Naive thymus-derived CD8-positive, alpha-beta T cell (primary cell): ENCODE measurements around the gene TRMT1. TPM values are rescaled to one million over a fixed set of nuclear protein-coding genes. Genes with fewer than 3 reads are reported as not detected.

Experiments used
- ATAC-seq, 2 donors: fragments of 150-1000 bp; cut with Tn5 transposase in 1 of 2; sonication (Bioruptor Pico), chemical (Tn5 transposase) in 1 of 2; 1 replicate in 1 of 2; 2 replicates in 1 of 2; pipeline ENCODE4 v1.10.0; 2021; ENCODE audit warnings: mild to moderate bottlenecking in 2 of 2, moderate library complexity in 2 of 2
- POLR2A ChIA-PET: fragments of 350-600 bp; sonication (Branson Sonifier 250); formaldehyde crosslinking; loops from one replicate; lab custom pipeline; 2021; ENCODE audit warnings: antibody characterized with exemption; lab: Charles Lee
- DNase-seq, 10 donors: peaks; one replicate each; pipeline versions ENCODE4 v3.0.0 to v3.0.0-alpha.2; 2020 to 2022
- H3K27ac Mint-ChIP-seq, 10 donors: one replicate each; pipeline ENCODE4 v1.8.0; 2020 to 2022; ENCODE audit warnings: mild to moderate bottlenecking in 10 of 10, mixed read lengths in 10 of 10, moderate library complexity in 4 of 10, inconsistent platforms in 1 of 10
- H3K27me3 Mint-ChIP-seq, 5 donors: one replicate each; pipeline ENCODE4 v1.8.0; 2021 to 2022; ENCODE audit warnings: mixed read lengths in 5 of 5
- H3K36me3 Mint-ChIP-seq, 3 donors: one replicate each; pipeline ENCODE4 v1.8.0; 2020 to 2022; ENCODE audit warnings: mixed read lengths in 3 of 3, mild to moderate bottlenecking in 2 of 3, inconsistent platforms in 1 of 3
- H3K4me1 Mint-ChIP-seq, 4 donors: one replicate each; pipeline ENCODE4 v1.8.0; 2021 to 2022; ENCODE audit warnings: mixed read lengths in 4 of 4
- H3K4me3 Mint-ChIP-seq, 10 donors: one replicate each; pipeline ENCODE4 v1.8.0; 2020 to 2022; ENCODE audit warnings: mild to moderate bottlenecking in 10 of 10, mixed read lengths in 10 of 10, moderate library complexity in 6 of 10, inconsistent platforms in 1 of 10
- H3K9me3 Mint-ChIP-seq, 9 donors: one replicate each; pipeline ENCODE4 v1.8.0; 2020 to 2022; ENCODE audit warnings: mixed read lengths in 9 of 9, mild to moderate bottlenecking in 3 of 9, inconsistent platforms in 1 of 9, moderate library complexity in 1 of 9
- polyA plus RNA-seq, 3 donors: library from polyadenylated mRNA; unstranded; fragments of 300-500 nt; fragmentation: Illumina TruSeq; gene quantifications; one replicate each; pipeline ENCODE4 v1.2.3, GENCODE V29; 2021
- total RNA-seq, 8 experiments: library from RNA in 2 of 8; stranded (reverse) in 2 of 8; gene quantifications; one replicate each; pipeline ENCODE4 v1.2.3 and lab custom pipeline; 2021 to 2026

The TRMT1 gene
- total and polyA plus RNA-seq, 5 experiments from 2014 or later: 26.1 to 103 (median 35.1) TPM

DNA sequence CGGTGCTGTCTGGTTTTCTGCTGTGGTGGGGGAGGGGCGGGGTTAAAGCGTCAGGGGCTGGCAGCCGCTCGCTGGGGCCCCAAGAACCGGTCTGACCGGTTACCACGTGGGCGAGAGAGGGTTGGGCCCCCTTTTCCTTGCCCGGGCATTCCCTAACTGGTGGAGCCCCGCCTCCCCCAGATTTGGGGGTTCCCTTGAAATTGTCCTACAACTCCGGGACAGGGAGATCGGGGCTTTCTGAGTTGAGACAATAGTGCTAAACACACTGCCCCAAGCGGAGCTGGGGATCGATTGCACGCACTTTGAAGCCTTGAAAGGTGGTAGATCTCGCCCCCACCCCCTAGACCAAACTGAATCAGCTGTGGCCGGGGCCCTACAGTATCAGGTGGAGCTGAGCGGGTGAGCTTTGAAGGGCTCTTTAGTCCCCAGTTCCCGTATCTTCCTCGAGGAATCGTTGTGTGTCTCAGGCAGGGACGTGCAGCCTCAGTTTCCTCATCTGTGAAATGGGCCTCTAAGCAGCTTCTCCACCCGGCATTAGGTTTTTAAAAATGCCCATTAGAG is 38.5 kb upstream of the TRMT1 start:
- DNase-seq (peak; percentile 64 to 84 (median 76)), ATAC-seq (peak; percentile 10 to 19)
- Mint-ChIP-seq H3K36me3 (peaks cover 11 to 20% (median 19%) of the 10 kb centered on the region in 3 donors), H3K9me3 (peaks cover 0 to 8% (median 0%) of the 10 kb centered on the region in 9 donors), H3K4me1 (peaks cover 35 to 63% (median 45%) of the 10 kb centered on the region in 4 donors), H3K27ac (peak overlapping the region; percentile 95 to 100 (median 98)), H3K4me3 (peak overlapping the region; percentile 93 to 99 (median 98)), H3K27me3 (peaks cover 0 to 3% (median 0%) of the 10 kb centered on the region in 5 donors)
- POLR2A ChIA-PET: interaction anchor here (1.2 to 13.4 kb wide), 10 partner anchors 10 to 1779 kb away, joined by 3 to 918 read pairs (median 6); partner anchors contain the start of gene NACC1

DNA sequence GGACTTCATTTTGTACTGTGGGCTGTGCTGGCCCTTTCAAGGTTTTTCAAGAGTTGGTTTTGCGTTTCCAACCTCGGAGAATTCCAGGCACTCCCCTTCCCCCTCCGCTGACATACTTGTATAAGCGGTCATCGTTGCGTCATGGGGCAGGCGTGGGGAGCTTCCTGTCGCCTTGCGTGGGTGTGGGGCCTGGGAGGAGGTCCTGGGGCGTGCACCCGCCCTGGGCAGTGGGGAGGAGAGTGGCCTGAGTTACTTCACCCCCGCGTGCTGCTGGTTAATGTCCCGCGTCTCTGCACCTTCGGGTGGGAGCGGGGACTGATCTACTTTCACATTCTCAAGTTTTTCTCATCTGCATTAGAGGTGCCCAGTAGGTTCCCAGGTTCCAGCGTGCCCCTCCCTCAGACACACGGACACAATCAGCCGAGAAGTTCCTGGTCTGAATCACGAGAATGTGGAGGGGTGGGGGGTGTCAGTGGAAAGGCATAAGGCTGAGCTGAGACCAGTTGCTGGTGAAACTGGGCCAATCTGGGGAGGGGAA is 37.8 kb upstream of the TRMT1 start:
- H3K4me1 Mint-ChIP-seq: peaks cover 37 to 64% (median 44%) of the 10 kb centered on the region in 4 donors
- no peak for ATAC-seq

DNA sequence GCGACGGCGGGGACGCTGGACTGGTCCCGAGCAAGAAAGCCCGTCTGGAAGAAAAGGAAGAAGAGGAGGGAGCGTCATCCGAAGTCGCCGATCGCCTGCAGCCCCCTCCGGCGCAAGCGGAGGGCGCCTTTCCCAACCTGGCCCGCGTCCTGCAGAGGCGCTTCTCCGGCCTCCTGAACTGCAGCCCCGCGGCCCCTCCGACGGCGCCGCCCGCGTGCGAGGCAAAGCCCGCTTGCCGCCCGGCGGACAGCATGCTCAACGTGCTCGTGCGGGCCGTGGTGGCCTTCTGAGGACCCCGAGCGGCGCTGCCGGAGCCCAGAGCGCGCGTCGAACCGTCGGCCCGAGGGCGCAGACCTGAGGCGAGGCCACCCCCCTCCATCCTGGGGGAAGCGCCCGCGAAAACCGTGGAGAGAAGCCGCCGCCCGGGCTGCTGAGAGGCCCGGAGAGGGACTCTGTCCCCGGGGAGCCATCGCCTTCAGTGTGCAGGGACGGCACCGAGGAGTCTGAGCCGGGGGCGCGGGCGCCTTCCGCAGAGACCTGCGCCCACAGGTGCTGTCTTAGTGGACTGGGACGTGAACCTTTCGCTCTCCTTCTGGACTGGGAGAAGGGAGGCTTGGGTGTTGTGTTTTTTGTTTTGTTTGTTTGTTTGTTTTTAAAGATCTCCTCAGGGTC is 37.2 kb upstream of the TRMT1 start:
- POLR2A ChIA-PET: interaction anchor here (0.5 to 13.4 kb wide), 20 partner anchors 19 to 361 kb away, joined by 3 to 918 read pairs (median 10); partner anchors contain the start of genes GCDH, JUNB, NACC1 and TRMT1
- H3K27me3 Mint-ChIP-seq: peaks cover 0 to 3% (median 0%) of the 10 kb centered on the region in 5 donors
- H3K4me3 Mint-ChIP-seq: peak overlapping the region; percentile 93 to 99 (median 98)
- DNase-seq (peak in 2 of 10 donors; percentile 30 to 34), ATAC-seq (no peak)
- peaks cover 11 to 20% (median 19%) of the 10 kb centered on the region in 3 donors for H3K36me3 Mint-ChIP-seq
- peaks cover 39 to 70% (median 45%) of the 10 kb centered on the region in 4 donors for H3K4me1 Mint-ChIP-seq
- H3K27ac Mint-ChIP-seq: peak overlapping the region; percentile 99 to 100 (median 99)
- H3K9me3 Mint-ChIP-seq: peaks cover 0 to 8% (median 0%) of the 10 kb centered on the region in 9 donors

More for the DNA sequence above, 37.8 kb upstream of the TRMT1 start:
- peaks cover 0 to 3% (median 0%) of the 10 kb centered on the region in 5 donors for H3K27me3 Mint-ChIP-seq
- H3K36me3 Mint-ChIP-seq: peaks cover 11 to 20% (median 19%) of the 10 kb centered on the region in 3 donors
- peak overlapping the region; percentile 95 to 100 (median 98) for H3K27ac Mint-ChIP-seq
- peaks cover 0 to 8% (median 0%) of the 10 kb centered on the region in 9 donors for H3K9me3 Mint-ChIP-seq
- POLR2A ChIA-PET: interaction anchor here (0.5 to 13.4 kb wide), 6 partner anchors 18 to 361 kb away, joined by 3 to 918 read pairs (median 16); partner anchors contain the start of gene NACC1
- peak in 9 of 10 donors; percentile 20 to 71 (median 44) for DNase-seq
- H3K4me3 Mint-ChIP-seq: peak overlapping the region; percentile 93 to 99 (median 98)

DNA sequence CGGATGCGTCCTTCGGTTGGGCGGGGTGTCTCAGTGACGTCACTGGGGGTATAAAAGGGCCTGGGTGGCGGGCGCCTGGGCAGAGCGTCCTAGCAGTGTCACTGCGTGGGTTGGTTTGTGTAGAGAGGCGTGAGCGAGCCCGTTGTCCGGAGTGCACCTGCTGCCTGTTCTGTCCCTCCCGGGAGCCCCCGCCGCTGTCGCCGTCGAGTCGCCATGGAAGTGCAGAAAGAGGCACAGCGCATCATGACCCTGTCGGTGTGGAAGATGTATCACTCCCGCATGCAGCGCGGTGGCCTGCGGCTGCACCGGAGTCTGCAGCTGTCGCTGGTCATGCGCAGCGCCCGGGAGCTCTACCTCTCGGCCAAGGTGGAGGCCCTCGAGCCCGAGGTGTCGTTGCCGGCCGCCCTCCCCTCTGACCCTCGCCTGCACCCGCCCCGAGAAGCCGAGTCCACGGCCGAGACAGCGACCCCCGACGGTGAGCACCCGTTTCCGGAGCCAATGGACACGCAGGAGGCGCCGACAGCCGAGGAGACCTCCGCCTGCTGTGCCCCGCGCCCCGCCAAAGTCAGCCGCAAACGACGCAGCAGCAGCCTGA is 36.5 kb upstream of the TRMT1 start:
- Mint-ChIP-seq H3K36me3 (peaks cover 11 to 20% (median 19%) of the 10 kb centered on the region in 3 donors), H3K4me1 (peaks cover 36 to 69% (median 44%) of the 10 kb centered on the region in 4 donors)
- POLR2A ChIA-PET: interaction anchor here (0.5 to 13.4 kb wide), 27 partner anchors 20 to 361 kb away, joined by 3 to 918 read pairs (median 6); partner anchors contain the start of genes GCDH, JUNB, NACC1 and TRMT1

DNA sequence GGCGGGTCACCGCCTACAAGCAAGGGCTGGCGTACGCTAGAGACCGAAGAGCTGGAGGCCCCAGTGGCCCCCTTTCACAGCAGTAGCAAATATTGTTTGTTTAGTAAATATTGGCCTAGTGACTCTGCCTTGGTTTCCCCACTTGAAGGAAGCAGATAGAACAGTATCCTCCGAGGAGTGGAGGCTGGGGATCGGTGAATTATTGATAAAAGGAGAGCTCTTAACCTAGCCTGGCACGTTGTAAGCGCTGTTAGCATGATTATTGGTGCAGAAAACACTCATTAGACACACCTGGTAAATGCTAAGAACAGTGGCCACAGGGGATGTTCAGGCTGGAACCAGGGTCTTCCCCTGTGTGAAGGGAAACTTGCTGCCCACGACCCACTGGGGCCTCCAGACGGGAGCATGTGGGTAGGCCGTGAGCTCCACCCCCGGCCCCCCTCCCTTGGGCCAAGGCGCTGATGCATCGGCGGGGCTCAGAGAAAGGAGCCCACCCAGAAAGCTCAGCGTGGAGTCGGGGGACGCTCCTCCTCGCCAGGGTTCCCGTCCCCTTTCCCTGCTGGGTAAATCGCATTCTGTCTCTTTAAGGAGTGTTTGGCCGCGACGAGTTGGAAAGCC is 35.9 kb upstream of the TRMT1 start:
- peaks cover 33 to 62% (median 38%) of the 10 kb centered on the region in 4 donors for H3K4me1 Mint-ChIP-seq
- peaks cover 0 to 8% (median 0%) of the 10 kb centered on the region in 9 donors for H3K9me3 Mint-ChIP-seq
- POLR2A ChIA-PET: interaction anchor here (0.6 to 13.4 kb wide), 30 partner anchors 20 to 1366 kb away, joined by 3 to 918 read pairs (median 6); partner anchors contain the start of genes GCDH, JUNB, NACC1 and TRMT1
- ATAC-seq (peak; percentile 1 to 2), DNase-seq (no peak)
- H3K4me3 Mint-ChIP-seq: peak overlapping the region; percentile 93 to 99 (median 98)
- H3K27me3 Mint-ChIP-seq: peaks cover 0 to 3% (median 0%) of the 10 kb centered on the region in 5 donors
- H3K36me3 Mint-ChIP-seq: peaks cover 11 to 20% (median 19%) of the 10 kb centered on the region in 3 donors
- H3K27ac Mint-ChIP-seq: peak overlapping the region; percentile 99 to 100 (median 99)

More for the DNA sequence above, 36.5 kb upstream of the TRMT1 start:
- peak; percentile 92 to 100 (median 97) for DNase-seq
- H3K9me3 Mint-ChIP-seq: peaks cover 0 to 8% (median 0%) of the 10 kb centered on the region in 9 donors
- H3K27me3 Mint-ChIP-seq: peaks cover 0 to 3% (median 0%) of the 10 kb centered on the region in 5 donors
- H3K4me3 Mint-ChIP-seq: peak overlapping the region; percentile 93 to 99 (median 98)
- peak; percentile 29 to 30 for ATAC-seq
- H3K27ac Mint-ChIP-seq: peak overlapping the region; percentile 99 to 100 (median 99)

DNA sequence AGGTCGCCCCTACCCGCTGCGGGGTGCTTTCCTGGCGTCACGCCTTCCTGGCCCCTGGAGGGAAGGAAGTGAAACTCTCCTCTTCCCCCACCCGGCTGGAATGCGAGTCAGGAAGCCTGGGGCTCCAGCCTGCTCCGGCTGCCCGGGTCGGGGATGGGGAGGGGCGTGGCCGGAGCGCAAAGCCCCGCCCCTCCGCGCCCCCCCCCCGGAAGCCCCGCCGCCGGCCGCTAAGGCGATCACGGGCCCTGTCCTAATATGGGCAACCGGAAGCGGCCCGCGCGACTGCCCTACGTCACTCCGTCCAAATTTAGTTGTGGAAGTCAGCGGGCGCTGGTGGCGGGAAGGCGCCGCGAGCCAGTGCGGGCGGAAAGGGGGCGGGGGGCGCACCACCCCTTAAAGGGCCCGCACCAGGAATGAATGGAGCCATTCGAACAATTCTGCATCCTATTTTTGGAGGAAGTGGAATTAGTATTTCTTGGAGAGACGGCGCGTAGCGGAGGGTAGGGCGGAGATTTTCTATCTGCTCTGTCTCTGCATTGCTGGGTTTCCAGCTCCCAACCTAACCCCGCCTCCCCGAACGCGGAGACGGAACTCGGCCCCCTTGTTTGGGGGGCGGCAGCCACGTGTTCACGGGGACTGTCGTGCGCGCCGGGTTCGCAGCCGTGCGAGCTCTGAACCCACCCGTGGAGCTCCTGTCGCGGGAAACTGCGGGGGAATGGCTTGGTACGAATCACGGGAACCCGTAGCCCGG is 35.2 kb upstream of the TRMT1 start:
- Mint-ChIP-seq H3K9me3 (peaks cover 0 to 8% (median 0%) of the 10 kb centered on the region in 9 donors), H3K4me3 (peak overlapping the region; percentile 93 to 99 (median 98)), H3K4me1 (peaks cover 33 to 56% (median 37%) of the 10 kb centered on the region in 4 donors), H3K27me3 (peaks cover 0 to 3% (median 0%) of the 10 kb centered on the region in 5 donors), H3K27ac (peak overlapping the region; percentile 99 to 100 (median 99)), H3K36me3 (peaks cover 11 to 20% (median 19%) of the 10 kb centered on the region in 3 donors)
- ATAC-seq (peak; percentile 54 to 59), DNase-seq (peak; percentile 93 to 98 (median 95))
- POLR2A ChIA-PET: interaction anchor here (0.6 to 13.4 kb wide), 25 partner anchors 21 to 1367 kb away, joined by 3 to 918 read pairs (median 6); partner anchors contain the start of genes ADGRE5, GCDH, JUNB and NACC1

DNA sequence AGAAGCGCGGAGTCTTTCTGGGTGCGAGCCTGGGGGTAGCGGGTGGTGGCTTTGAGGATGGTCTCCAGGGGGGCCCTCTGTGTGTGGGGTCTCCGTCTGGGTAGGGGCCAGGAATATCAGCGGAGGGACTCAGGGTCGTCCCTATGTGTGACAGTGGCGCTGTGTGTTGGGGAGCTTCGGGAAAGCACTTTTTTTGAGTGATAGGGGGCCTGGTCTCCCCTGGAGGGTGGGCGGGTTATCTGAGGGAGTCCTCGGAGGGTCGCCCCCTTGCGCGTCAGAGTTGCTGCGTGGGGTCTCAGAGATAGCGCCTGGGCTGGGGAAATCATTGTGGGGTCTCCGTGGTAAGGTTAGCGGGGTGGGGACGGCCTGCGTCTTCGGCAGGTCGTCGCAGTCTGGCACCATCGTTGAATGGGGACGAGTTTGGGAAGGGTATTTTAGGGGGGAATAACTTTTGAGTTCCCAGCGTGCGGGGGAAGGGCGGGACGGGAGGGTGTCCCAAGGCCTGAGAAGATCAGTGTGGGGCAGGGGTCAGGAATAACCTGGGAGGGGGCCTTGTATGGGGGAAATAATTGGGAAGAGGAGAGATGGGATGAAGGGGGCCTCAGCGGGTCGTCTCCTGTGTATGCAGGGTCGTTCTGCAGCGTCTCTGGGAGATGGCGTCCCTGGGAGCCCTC is 34.5 kb upstream of the TRMT1 start:
- ATAC-seq (peak; percentile 8 to 11), DNase-seq (peak in 6 of 10 donors; percentile 12 to 48 (median 31))
- Mint-ChIP-seq H3K27me3 (peaks cover 0 to 3% (median 0%) of the 10 kb centered on the region in 5 donors), H3K4me1 (peaks cover 26 to 48% (median 30%) of the 10 kb centered on the region in 4 donors), H3K36me3 (peaks cover 11 to 20% (median 19%) of the 10 kb centered on the region in 3 donors), H3K4me3 (peak overlapping the region; percentile 93 to 99 (median 98)), H3K9me3 (peaks cover 0 to 8% (median 0%) of the 10 kb centered on the region in 9 donors), H3K27ac (peak overlapping the region; percentile 92 to 100 (median 98))
- POLR2A ChIA-PET: interaction anchor here (1.0 to 13.4 kb wide), 9 partner anchors 22 to 351 kb away, joined by 3 to 918 read pairs (median 6); partner anchors contain the start of gene NACC1

DNA sequence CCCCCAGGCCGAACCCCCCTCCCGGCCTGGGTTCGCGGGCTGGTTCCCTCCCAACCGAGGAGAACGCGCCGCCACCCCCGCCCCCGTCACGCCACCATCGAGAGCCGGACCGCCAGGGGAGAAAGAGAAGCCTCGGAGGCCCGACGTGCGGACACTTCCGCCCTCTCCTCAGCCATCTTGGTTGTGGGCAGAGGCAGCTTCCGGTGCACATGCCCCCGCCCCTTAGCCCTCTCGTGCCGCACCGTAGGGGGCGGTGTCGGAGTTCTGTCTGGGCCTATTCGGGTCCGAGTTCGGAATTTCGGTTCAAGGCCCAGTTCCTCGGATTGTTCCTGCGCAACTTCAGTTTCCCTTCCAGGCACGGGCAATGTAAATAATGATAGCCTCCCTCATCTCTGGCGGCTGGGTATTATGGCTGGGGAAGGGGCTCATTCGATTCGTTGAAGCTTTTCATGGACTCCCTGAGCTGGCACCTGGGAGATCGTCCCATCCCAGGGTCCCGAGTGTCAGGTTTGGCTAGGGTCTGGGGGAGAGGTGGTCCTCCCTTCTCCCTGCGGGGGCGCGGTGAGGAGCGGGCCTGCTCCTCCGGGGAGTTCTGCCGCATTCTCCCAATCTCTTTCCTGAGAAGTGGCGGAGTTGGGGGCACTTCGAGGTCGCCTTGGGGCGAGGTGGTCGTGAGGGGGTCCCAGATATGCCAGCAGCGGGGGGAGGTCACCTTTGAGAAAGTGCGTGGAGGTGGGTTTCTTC is 33.8 kb upstream of the TRMT1 start, which contains the start of the genes IER2 and STX10:
IER2 (plus strand) TSS at position 225 of the 744 bp plus-strand sequence. CDS start 2,776 bp downstream, outside the sequence.
STX10 (minus strand) TSS at position 189 of the 744 bp plus-strand sequence. CDS start 202 bp downstream, outside the sequence.
- POLR2A ChIA-PET: interaction anchor here (0.9 to 13.4 kb wide), 11 partner anchors 9 to 358 kb away, joined by 3 to 918 read pairs (median 6); partner anchors contain the start of gene NACC1
- Mint-ChIP-seq H3K27ac (peak within 1 kb of the TSS; percentile 92 to 100 (median 98)), H3K36me3 (peaks cover 11 to 20% (median 19%) of the 10 kb centered on the region in 3 donors), H3K4me3 (peak within 1 kb of the TSS; percentile 93 to 99 (median 98)), H3K4me1 (peaks cover 23 to 44% (median 27%) of the 10 kb centered on the region in 4 donors), H3K27me3 (peaks cover 0 to 3% (median 0%) of the 10 kb centered on the region in 5 donors), H3K9me3 (peaks cover 0 to 8% (median 0%) of the 10 kb centered on the region in 9 donors)
- DNase-seq (peak; percentile 84 to 95 (median 91)), ATAC-seq (peak; percentile 54 to 60)

DNA sequence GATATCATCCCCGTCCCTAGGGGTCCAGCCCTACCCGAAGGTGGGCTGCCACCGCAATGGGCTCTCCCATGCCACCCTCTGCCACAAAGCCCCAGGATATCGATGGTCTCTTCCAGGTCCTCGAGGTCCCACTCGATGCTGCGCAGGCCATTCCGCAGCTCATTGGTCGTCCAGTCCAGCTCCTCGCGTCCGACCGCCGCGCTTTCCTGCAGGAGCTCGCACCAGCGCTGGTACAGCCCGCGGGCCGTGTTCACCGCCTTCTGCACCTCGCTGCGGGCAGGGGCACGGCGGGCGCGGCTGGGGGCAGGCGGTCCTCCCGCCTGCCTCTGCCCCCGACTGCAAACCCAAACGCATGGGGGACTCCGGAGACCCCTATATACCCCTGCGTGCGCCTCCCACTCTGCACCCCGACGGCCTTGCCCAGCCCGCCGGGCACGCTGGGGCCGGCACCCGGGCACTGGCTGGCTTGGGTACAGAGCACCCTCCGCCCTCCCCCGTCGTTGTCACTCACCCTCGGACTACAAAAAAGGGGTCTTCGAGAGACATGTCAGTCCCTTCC is 33.2 kb upstream of the TRMT1 start:
- peak in 2 of 10 donors; percentile 11 to 36 for DNase-seq
- H3K36me3 Mint-ChIP-seq: peaks cover 9 to 19% (median 14%) of the 10 kb centered on the region in 3 donors
- H3K4me1 Mint-ChIP-seq: peaks cover 22 to 44% (median 25%) of the 10 kb centered on the region in 4 donors
- H3K4me3 Mint-ChIP-seq: peak overlapping the region; percentile 93 to 99 (median 98)
- H3K9me3 Mint-ChIP-seq: peaks cover 0 to 8% (median 0%) of the 10 kb centered on the region in 9 donors
- ATAC-seq: peak; percentile 1 to 11
- H3K27me3 Mint-ChIP-seq: peaks cover 0 to 3% (median 0%) of the 10 kb centered on the region in 5 donors
- POLR2A ChIA-PET: interaction anchor here (0.9 to 13.4 kb wide), 11 partner anchors 8 to 357 kb away, joined by 3 to 918 read pairs (median 6); partner anchors contain the start of gene NACC1
- H3K27ac Mint-ChIP-seq: peak overlapping the region; percentile 60 to 100 (median 98)
